MM.1S (cell line): ENCODE data around the gene PIAS4.

ENCODE experiments used
- DNase-seq: peaks from one replicate; pipeline ENCODE4 v3.0.0-alpha.2; 2015
- H2AFZ ChIP-seq: fragments of 300-600 bp; sonication (generic); 2 replicates; pipeline ENCODE4 v1.6.0; 2016; ENCODE audit warnings: antibody characterized with exemption, low read length
- H3F3A ChIP-seq: fragments of 300-600 bp; sonication (generic); 2 replicates; pipeline ENCODE4 v1.6.1; 2016; ENCODE audit warnings: mild to moderate bottlenecking, antibody characterized with exemption, low read length, moderate library complexity, mixed read lengths; ENCODE audit not compliant: insufficient read depth
- H3K27ac ChIP-seq: fragments of 300-600 bp; sonication (generic); 2 replicates; pipeline ENCODE4 v1.5.1; 2016; ENCODE audit warnings: mild to moderate bottlenecking, low read length
- H3K27me3 ChIP-seq: fragments of 300-600 bp; sonication (generic); replicated peaks from 2 replicates; pipeline ENCODE4 v1.6.0; 2016; ENCODE audit warnings: low read length; ENCODE audit not compliant: insufficient read depth
- H3K36me3 ChIP-seq: fragments of 300-600 bp; sonication (generic); replicated peaks from 2 replicates; pipeline ENCODE4 v1.6.1; 2016; ENCODE audit warnings: mild to moderate bottlenecking, low read length, mixed read lengths; ENCODE audit not compliant: insufficient read depth
- H3K4me1 ChIP-seq: fragments of 300-600 bp; sonication (generic); 2 replicates; pipeline ENCODE4 v1.6.1; 2016; ENCODE audit warnings: low read length, mixed read lengths
- H3K4me2 ChIP-seq: fragments of 300-600 bp; sonication (generic); 2 replicates; pipeline ENCODE4 v1.6.0; 2016; ENCODE audit warnings: low read depth, low read length
- H3K4me3 ChIP-seq: fragments of 300-600 bp; sonication (generic); 2 replicates; pipeline ENCODE4 v1.5.1; 2016; ENCODE audit warnings: low read length, mixed read lengths
- H3K79me2 ChIP-seq: fragments of 300-600 bp; sonication (generic); 2 replicates; pipeline ENCODE4 v1.6.1; 2016; ENCODE audit warnings: mixed run types, low read length, mixed read lengths
- H3K9ac ChIP-seq: fragments of 300-600 bp; sonication (generic); 2 replicates; pipeline ENCODE4 v1.6.1; 2016; ENCODE audit warnings: low read length, mixed read lengths
- H3K9me2 ChIP-seq: fragments of 300-600 bp; sonication (generic); replicated peaks from 2 replicates; pipeline ENCODE4 v1.6.1; 2016; ENCODE audit warnings: mild to moderate bottlenecking, low read length, mixed read lengths; ENCODE audit not compliant: insufficient read depth
- H3K9me3 ChIP-seq: fragments of 300-600 bp; sonication (generic); replicated peaks from 2 replicates; pipeline ENCODE4 v1.6.1; 2016; ENCODE audit warnings: mild to moderate bottlenecking, low read length, mixed read lengths; ENCODE audit not compliant: insufficient read depth
- H4K20me1 ChIP-seq: fragments of 300-600 bp; sonication (generic); 2 replicates; pipeline ENCODE4 v1.6.1; 2016; ENCODE audit warnings: mild to moderate bottlenecking, low read length, moderate library complexity, mixed read lengths; ENCODE audit not compliant: insufficient read depth
- EZH2 ChIP-seq: fragments of 300-600 bp; sonication (generic); optimal IDR thresholded peaks from 2 replicates; pipeline ENCODE3; 2017; ENCODE audit warnings: low read depth, mild to moderate bottlenecking, antibody characterized with exemption, low read length, mixed read lengths
- EZH2phosphoT487 ChIP-seq: fragments of 300-600 bp; sonication (generic); IDR thresholded peaks from 2 replicates; pipeline ENCODE4 v1.6.1; 2018; ENCODE audit warnings: antibody characterized with exemption, low read length
- TF ChIP-seq, protein P1 (sequence below): fragments of 300-600 bp; sonication (generic); IDR thresholded peaks from 2 replicates; pipeline ENCODE4 v1.5.1; 2016; ENCODE audit warnings: antibody characterized with exemption, low read length, mixed read lengths

PIAS4 gene

GRCh38 chr19:4028334-4029246 is 21.1 kb downstream of the PIAS4 start:
- H3K79me2 ChIP-seq, result 0 out of 2 replicates have a peak, but pooled peaks cover under 1% of the 10 kb centered on the region
- H3K9me2 ChIP-seq, result no peaks in the 10 kb centered on the region
- no peak overlapping the region for H3K9ac ChIP-seq
- no peaks in the 10 kb centered on the region for H3K27me3 ChIP-seq
- no peaks in the 10 kb centered on the region for H4K20me1 ChIP-seq
- no peak overlapping the region for H3K4me3 ChIP-seq
- H3K4me1 ChIP-seq, result no peaks in the 10 kb centered on the region
- no peak overlapping the region for H3K4me2 ChIP-seq
- TF ChIP-seq EZH2phosphoT487 (no peak), EZH2 (no peak)
- TF ChIP-seq, protein P1, sequence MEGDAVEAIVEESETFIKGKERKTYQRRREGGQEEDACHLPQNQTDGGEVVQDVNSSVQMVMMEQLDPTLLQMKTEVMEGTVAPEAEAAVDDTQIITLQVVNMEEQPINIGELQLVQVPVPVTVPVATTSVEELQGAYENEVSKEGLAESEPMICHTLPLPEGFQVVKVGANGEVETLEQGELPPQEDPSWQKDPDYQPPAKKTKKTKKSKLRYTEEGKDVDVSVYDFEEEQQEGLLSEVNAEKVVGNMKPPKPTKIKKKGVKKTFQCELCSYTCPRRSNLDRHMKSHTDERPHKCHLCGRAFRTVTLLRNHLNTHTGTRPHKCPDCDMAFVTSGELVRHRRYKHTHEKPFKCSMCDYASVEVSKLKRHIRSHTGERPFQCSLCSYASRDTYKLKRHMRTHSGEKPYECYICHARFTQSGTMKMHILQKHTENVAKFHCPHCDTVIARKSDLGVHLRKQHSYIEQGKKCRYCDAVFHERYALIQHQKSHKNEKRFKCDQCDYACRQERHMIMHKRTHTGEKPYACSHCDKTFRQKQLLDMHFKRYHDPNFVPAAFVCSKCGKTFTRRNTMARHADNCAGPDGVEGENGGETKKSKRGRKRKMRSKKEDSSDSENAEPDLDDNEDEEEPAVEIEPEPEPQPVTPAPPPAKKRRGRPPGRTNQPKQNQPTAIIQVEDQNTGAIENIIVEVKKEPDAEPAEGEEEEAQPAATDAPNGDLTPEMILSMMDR, result no peak
- H2AFZ ChIP-seq, result no peak overlapping the region
- H3K9me3 ChIP-seq, result no peaks in the 10 kb centered on the region
- H3K36me3 ChIP-seq, result no peaks in the 10 kb centered on the region; the same call in none of the 2 replicates
- DNase-seq, result no peak
- H3F3A ChIP-seq, result no peaks in the 10 kb centered on the region
- H3K27ac ChIP-seq, result no peak overlapping the region

DNA sequence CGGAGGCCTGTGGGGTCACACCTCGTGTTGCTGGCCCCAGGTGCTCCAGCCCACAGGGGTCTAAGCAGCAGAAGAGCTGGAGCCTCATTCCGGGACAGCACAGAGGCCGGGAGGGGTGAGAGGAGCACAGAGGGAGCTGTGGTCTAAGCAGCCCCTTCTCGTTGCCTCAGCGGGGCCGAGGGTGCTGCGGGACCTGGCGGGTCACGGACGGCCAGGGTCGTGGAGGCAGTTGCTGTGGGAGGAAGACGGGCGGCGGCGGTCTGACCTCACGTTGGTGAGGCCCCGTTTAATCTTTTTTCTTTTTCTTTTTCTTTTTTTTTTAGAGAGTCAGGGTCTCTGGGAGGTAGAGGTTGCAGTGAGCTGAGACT is 21.7 kb downstream of the PIAS4 start:
- Histone ChIP-seq H3K4me3 (no peak overlapping the region), H3K27me3 (no peaks in the 10 kb centered on the region), H4K20me1 (no peaks in the 10 kb centered on the region), H3F3A (no peaks in the 10 kb centered on the region), H3K4me1 (no peaks in the 10 kb centered on the region), H3K9ac (no peak overlapping the region), H3K9me2 (no peaks in the 10 kb centered on the region), H3K79me2 (no peaks in the 10 kb centered on the region), H3K36me3 (no peaks in the 10 kb centered on the region; the same call in none of the 2 replicates), H3K27ac (no peak overlapping the region), H3K4me2 (no peak overlapping the region), H2AFZ (no peak overlapping the region), H3K9me3 (no peaks in the 10 kb centered on the region)
- TF ChIP-seq, protein P1, result no peak
- TF ChIP-seq EZH2 (no peak), EZH2phosphoT487 (no peak)
- DNase-seq, result no peak

GRCh38 chr19:4030552-4030951 is 23.0 kb downstream of the PIAS4 start:
- Histone ChIP-seq H3K4me1 (no peaks in the 10 kb centered on the region), H3K9me2 (no peaks in the 10 kb centered on the region), H3K27ac (no peak overlapping the region), H3K27me3 (no peaks in the 10 kb centered on the region), H3K36me3 (no peaks in the 10 kb centered on the region; the same call in none of the 2 replicates), H3K4me2 (no peak overlapping the region), H2AFZ (no peak overlapping the region), H3F3A (no peaks in the 10 kb centered on the region), H3K79me2 (no peaks in the 10 kb centered on the region), H4K20me1 (no peaks in the 10 kb centered on the region), H3K4me3 (no peak overlapping the region), H3K9ac (no peak overlapping the region), H3K9me3 (no peaks in the 10 kb centered on the region)
- DNase-seq, result no peak
- TF ChIP-seq EZH2phosphoT487, result no peak
- TF ChIP-seq EZH2, result no peak
- TF ChIP-seq, protein P1, result no peak
